ENCODE measurements around the gene CPXM2.

DNA sequence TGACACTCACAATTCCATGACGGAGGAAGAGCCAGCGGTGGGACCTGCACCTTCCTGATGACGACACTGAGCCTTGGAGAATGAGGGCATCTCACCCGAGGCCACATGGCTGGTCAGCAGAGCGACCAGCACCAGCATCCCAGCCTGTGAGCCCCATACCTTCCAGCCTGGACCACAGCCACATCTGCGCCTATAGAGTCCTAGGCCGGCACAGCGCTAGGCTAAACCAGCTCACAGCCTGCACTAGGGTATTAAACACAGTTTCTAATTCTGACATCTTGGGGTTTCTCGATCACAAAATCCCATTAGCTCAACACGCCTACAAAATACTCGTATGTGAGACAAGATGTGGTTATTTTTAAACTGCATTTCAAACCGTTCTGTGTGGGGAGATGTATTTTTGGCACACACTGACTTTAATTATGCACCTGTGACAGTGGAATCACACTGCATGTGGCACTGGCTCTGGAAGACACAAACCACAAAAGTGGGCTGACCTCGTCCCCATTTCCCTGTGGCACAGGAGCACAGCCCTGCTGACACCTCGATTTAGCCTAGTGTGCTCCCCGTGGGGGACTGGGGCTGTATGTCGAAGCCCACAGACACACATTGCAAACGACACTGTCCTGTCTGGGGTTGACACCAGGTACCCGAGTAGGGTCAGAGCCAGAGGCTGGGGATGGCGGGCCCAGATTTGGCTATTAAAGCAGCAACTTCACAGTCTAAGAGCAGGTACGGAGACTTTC is 32.5 kb downstream of the CPXM2 start:
- TF ChIP-seq, protein P1, sequence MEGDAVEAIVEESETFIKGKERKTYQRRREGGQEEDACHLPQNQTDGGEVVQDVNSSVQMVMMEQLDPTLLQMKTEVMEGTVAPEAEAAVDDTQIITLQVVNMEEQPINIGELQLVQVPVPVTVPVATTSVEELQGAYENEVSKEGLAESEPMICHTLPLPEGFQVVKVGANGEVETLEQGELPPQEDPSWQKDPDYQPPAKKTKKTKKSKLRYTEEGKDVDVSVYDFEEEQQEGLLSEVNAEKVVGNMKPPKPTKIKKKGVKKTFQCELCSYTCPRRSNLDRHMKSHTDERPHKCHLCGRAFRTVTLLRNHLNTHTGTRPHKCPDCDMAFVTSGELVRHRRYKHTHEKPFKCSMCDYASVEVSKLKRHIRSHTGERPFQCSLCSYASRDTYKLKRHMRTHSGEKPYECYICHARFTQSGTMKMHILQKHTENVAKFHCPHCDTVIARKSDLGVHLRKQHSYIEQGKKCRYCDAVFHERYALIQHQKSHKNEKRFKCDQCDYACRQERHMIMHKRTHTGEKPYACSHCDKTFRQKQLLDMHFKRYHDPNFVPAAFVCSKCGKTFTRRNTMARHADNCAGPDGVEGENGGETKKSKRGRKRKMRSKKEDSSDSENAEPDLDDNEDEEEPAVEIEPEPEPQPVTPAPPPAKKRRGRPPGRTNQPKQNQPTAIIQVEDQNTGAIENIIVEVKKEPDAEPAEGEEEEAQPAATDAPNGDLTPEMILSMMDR (IDR thresholded peaks at IDR 0.05 in 2 of 3, conservative IDR thresholded peaks at IDR 0.05 in 1 of 3; ENCODE audit: borderline replicate concordance in 1 of 3, insufficient read depth in 1 of 3, low read depth in 2 of 3, low read length in 2 of 3) = no peak
- TF ChIP-seq, protein P2, sequence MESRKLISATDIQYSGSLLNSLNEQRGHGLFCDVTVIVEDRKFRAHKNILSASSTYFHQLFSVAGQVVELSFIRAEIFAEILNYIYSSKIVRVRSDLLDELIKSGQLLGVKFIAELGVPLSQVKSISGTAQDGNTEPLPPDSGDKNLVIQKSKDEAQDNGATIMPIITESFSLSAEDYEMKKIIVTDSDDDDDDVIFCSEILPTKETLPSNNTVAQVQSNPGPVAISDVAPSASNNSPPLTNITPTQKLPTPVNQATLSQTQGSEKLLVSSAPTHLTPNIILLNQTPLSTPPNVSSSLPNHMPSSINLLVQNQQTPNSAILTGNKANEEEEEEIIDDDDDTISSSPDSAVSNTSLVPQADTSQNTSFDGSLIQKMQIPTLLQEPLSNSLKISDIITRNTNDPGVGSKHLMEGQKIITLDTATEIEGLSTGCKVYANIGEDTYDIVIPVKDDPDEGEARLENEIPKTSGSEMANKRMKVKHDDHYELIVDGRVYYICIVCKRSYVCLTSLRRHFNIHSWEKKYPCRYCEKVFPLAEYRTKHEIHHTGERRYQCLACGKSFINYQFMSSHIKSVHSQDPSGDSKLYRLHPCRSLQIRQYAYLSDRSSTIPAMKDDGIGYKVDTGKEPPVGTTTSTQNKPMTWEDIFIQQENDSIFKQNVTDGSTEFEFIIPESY (IDR thresholded peaks at IDR 0.05; ENCODE audit: extremely low read depth, insufficient replicate concordance, low read length) = no peak
- TF ChIP-seq POLR2AphosphoS5 (IDR thresholded peaks at IDR 0.05; ENCODE audit: low read depth, low read length) = no peak
- TF ChIP-seq POLR2A (IDR thresholded peaks at IDR 0.05; ENCODE audit: borderline replicate concordance, extremely low read depth, insufficient read depth, insufficient read length) = no peak
- TF ChIP-seq SIN3A (IDR thresholded peaks at IDR 0.05; ENCODE audit: low read depth) = no peak
- TF ChIP-seq, protein P3, sequence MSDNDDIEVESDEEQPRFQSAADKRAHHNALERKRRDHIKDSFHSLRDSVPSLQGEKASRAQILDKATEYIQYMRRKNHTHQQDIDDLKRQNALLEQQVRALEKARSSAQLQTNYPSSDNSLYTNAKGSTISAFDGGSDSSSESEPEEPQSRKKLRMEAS (IDR thresholded peaks at IDR 0.05) = no peak
- TF ChIP-seq YY1 (IDR thresholded peaks at IDR 0.05; ENCODE audit: extremely low read depth, insufficient replicate concordance, low read depth, low read length) = no peak
- TF ChIP-seq ELF1 (IDR thresholded peaks at IDR 0.05; ENCODE audit: borderline replicate concordance, low read depth) = no peak
- TF ChIP-seq EZH2 (IDR thresholded peaks at IDR 0.05) = no peak
- TF ChIP-seq CBX3 (IDR thresholded peaks at IDR 0.05; ENCODE audit: low read depth) = no peak
- TF ChIP-seq, protein P4, sequence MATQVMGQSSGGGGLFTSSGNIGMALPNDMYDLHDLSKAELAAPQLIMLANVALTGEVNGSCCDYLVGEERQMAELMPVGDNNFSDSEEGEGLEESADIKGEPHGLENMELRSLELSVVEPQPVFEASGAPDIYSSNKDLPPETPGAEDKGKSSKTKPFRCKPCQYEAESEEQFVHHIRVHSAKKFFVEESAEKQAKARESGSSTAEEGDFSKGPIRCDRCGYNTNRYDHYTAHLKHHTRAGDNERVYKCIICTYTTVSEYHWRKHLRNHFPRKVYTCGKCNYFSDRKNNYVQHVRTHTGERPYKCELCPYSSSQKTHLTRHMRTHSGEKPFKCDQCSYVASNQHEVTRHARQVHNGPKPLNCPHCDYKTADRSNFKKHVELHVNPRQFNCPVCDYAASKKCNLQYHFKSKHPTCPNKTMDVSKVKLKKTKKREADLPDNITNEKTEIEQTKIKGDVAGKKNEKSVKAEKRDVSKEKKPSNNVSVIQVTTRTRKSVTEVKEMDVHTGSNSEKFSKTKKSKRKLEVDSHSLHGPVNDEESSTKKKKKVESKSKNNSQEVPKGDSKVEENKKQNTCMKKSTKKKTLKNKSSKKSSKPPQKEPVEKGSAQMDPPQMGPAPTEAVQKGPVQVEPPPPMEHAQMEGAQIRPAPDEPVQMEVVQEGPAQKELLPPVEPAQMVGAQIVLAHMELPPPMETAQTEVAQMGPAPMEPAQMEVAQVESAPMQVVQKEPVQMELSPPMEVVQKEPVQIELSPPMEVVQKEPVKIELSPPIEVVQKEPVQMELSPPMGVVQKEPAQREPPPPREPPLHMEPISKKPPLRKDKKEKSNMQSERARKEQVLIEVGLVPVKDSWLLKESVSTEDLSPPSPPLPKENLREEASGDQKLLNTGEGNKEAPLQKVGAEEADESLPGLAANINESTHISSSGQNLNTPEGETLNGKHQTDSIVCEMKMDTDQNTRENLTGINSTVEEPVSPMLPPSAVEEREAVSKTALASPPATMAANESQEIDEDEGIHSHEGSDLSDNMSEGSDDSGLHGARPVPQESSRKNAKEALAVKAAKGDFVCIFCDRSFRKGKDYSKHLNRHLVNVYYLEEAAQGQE (IDR thresholded peaks at IDR 0.05; ENCODE audit: low read depth) = no peak
- TF ChIP-seq RAD21 (IDR thresholded peaks at IDR 0.05; ENCODE audit: low read depth) = no peak

Data from HCT116 (cell line).